K562 (cell line): ENCODE results near the gene KCNJ9. TPM values are rescaled to one million over a fixed set of nuclear protein-coding genes. Genes with fewer than 3 reads are reported as not detected.

Source experiments
- ATAC-seq: fragments of 200-7000 bp; cut with Tn5 transposase; 3 replicates; pipeline ENCODE4 v1.9.1; 2020; ENCODE audit warnings: moderate library complexity
- BruUV-seq: library from RNA; stranded (reverse); fragments of 400-500 nt; replicated peaks from 2 replicates; lab custom pipeline; 2021; lab: Mats Ljungman, UMichigan
- CTCF ChIA-PET: fragments of 300-600 bp; formaldehyde crosslinking; extraction: SDS; loops from one replicate; lab custom pipeline; 2021; ENCODE audit warnings: low intra/inter-chr PET ratio; lab: Yijun Ruan, JAX
- POLR2A ChIA-PET: fragments of 300-600, 350-650 bp; sonication (Branson Sonifier 250); formaldehyde crosslinking; extraction: SDS; loops from one replicate; lab custom pipeline; 2021; ENCODE audit warnings: antibody characterized with exemption, inconsistent platforms; lab: Yijun Ruan, JAX
- DNase-seq, 4 experiments: peaks; one replicate each; pipeline versions ENCODE4 v3.0.0 to v3.0.0-alpha.2; 2011 to 2018; ENCODE audit warnings: low spot score in 3 of 4, mixed read lengths in 3 of 4; ENCODE audit errors: extremely low read depth in 1 of 4
- FAIRE-seq: peaks from 2 replicates; lab custom pipeline; 2011; peaks lifted over from hg19 to GRCh38; lab: Jason Lieb, UNC
- H2AFZ ChIP-seq: 2 replicates; pipeline ENCODE4 v1.6.0; 2011; ENCODE audit warnings: low read depth, low read length, control low read depth, inconsistent platforms
- H3K27ac ChIP-seq: fragments of 200-600 bp; 3 replicates; pipeline ENCODE4 v1.8.0; 2011; ENCODE audit warnings: low read depth, mild to moderate bottlenecking, control low read depth, inconsistent platforms, low read length, moderate library complexity, mixed read lengths; ENCODE audit errors: extremely low read depth
- H3K27me3 ChIP-seq, 2 experiments: fragments of 300-600 bp in 1 of 2; 2 replicates in 1 of 2; 3 replicates in 1 of 2; pipeline versions ENCODE4 v1.6.0 to v1.8.0; 2011; ENCODE audit warnings: inconsistent platforms in 2 of 2, low read length in 2 of 2, mild to moderate bottlenecking in 1 of 2, mixed read lengths in 1 of 2, moderate library complexity in 1 of 2; ENCODE audit not compliant: control insufficient read depth in 2 of 2, insufficient read depth in 2 of 2
- H3K36me3 ChIP-seq: fragments of 300-600 bp; 3 replicates; pipeline ENCODE4 v1.8.0; 2011; ENCODE audit warnings: mild to moderate bottlenecking, low read length, inconsistent platforms; ENCODE audit not compliant: control insufficient read depth, insufficient read depth
- H3K4me1 ChIP-seq, 2 experiments: fragments of 200-600 bp in 1 of 2; replicated peaks in 1 of 2; 2 replicates in 1 of 2; 3 replicates in 1 of 2; pipeline versions ENCODE4 v1.5.1 to v1.8.0; 2011; ENCODE audit warnings: inconsistent platforms in 2 of 2, low read length in 2 of 2, mild to moderate bottlenecking in 1 of 2, mixed read lengths in 1 of 2, moderate library complexity in 1 of 2; ENCODE audit not compliant: control insufficient read depth in 2 of 2, insufficient read depth in 2 of 2
- H3K4me2 ChIP-seq: 2 replicates; pipeline ENCODE4 v1.6.1; 2011; ENCODE audit warnings: low read length, control low read depth, inconsistent platforms, mixed read lengths; ENCODE audit not compliant: insufficient read depth
- H3K4me3 ChIP-seq: fragments of 200-600 bp; sonication (generic), shearing (Covaris generic); 2 replicates; pipeline ENCODE4 v1.5.1; 2016; ENCODE audit warnings: control low read depth, inconsistent platforms
- H3K79me2 ChIP-seq: fragments of 200-600 bp; 3 replicates; pipeline ENCODE4 v1.8.0; 2011; ENCODE audit warnings: low read length, inconsistent platforms; ENCODE audit not compliant: control insufficient read depth, insufficient read depth
- H3K9ac ChIP-seq, 2 experiments: 2 replicates each; pipeline versions ENCODE4 v1.6.0 to v1.6.1; 2011; ENCODE audit warnings: low read depth in 2 of 2, low read length in 2 of 2, control low read depth in 1 of 2, inconsistent platforms in 1 of 2, mild to moderate bottlenecking in 1 of 2, mixed read lengths in 1 of 2; ENCODE audit not compliant: insufficient read depth in 1 of 2
- H3K9me1 ChIP-seq: one replicate; pipeline ENCODE4 v1.6.0; 2011; ENCODE audit warnings: inconsistent platforms, mild to moderate bottlenecking, low read length, moderate library complexity; ENCODE audit not compliant: control insufficient read depth, insufficient read depth
- H3K9me3 ChIP-seq: replicated peaks from 2 replicates; pipeline ENCODE4 v1.5.1; 2011; ENCODE audit warnings: low read depth, low read length, inconsistent platforms; ENCODE audit not compliant: control insufficient read depth, insufficient read depth
- H4K20me1 ChIP-seq: replicated peaks from 2 replicates; pipeline ENCODE4 v1.6.1; 2011; ENCODE audit warnings: low read length, inconsistent platforms, mixed read lengths; ENCODE audit not compliant: control insufficient read depth, insufficient read depth
- ARID3A ChIP-seq: IDR thresholded peaks from 2 replicates; pipeline ENCODE4 v1.6.1; 2012; ENCODE audit warnings: low read depth, low read length, improper control_type of control experiment, borderline replicate concordance
- CBFA2T3 ChIP-seq: fragments of 450-650 bp; IDR thresholded peaks from 2 replicates; pipeline ENCODE4 v1.6.1; 2017
- GTF2E2 ChIP-seq: fragments of 200-800 bp; sonication (Bioruptor generic); IDR thresholded peaks from 2 replicates; pipeline ENCODE4 v1.6.1; 2016; ENCODE audit warnings: missing genetic modification characterization, missing compliant biosample characterization
- HMGXB4 ChIP-seq: sonication (generic); formaldehyde crosslinking; IDR thresholded peaks from 2 replicates; pipeline ENCODE4 v1.8.1; 2023; ENCODE audit warnings: mild to moderate bottlenecking, missing genetic modification reagents
- HNRNPK ChIP-seq: fragments of 200-400 bp; formaldehyde crosslinking; IDR thresholded peaks from one replicate; pipeline ENCODE4 v1.6.1; 2018; ENCODE audit warnings: mild to moderate bottlenecking, low read depth, low read length; ENCODE audit not compliant: poor library complexity, severe bottlenecking
- KDM5B ChIP-seq: fragments of 200-600 bp; sonication (generic); IDR thresholded peaks from 2 replicates; pipeline ENCODE4 v1.6.1; 2012; ENCODE audit warnings: low read depth, mild to moderate bottlenecking, moderate library complexity, low read length, control low read depth, inconsistent platforms; ENCODE audit not compliant: insufficient replicate concordance
- KLF13 ChIP-seq: fragments of 450-650 bp; IDR thresholded peaks from 2 replicates; pipeline ENCODE4 v1.6.1; 2016; ENCODE audit warnings: missing genetic modification characterization, low read depth, mild to moderate bottlenecking, missing compliant biosample characterization, moderate library complexity, borderline replicate concordance
- L3MBTL2 ChIP-seq: fragments of 450-650 bp; IDR thresholded peaks from 2 replicates; pipeline ENCODE4 v1.6.1; 2016; ENCODE audit warnings: mild to moderate bottlenecking, moderate library complexity
- MCM5 ChIP-seq: fragments of 450-650 bp; IDR thresholded peaks from 2 replicates; pipeline ENCODE4 v1.6.1; 2016; ENCODE audit warnings: low read depth
- MXI1 ChIP-seq: IDR thresholded peaks from 2 replicates; pipeline ENCODE4 v1.6.1; 2011; ENCODE audit warnings: low read depth, mild to moderate bottlenecking, improper control_type of control experiment, low read length
- NR1H2 ChIP-seq: sonication (generic); formaldehyde crosslinking; IDR thresholded peaks from 2 replicates; pipeline ENCODE4 v1.4.0; 2020; ENCODE audit warnings: mild to moderate bottlenecking, missing genetic modification reagents
- PCBP2 ChIP-seq: fragments of 200-400 bp; formaldehyde crosslinking; IDR thresholded peaks from 2 replicates; pipeline ENCODE4 v1.6.1; 2018; ENCODE audit warnings: low read length, low read depth, mild to moderate bottlenecking, moderate library complexity; ENCODE audit not compliant: poor library complexity, severe bottlenecking
- TBL1XR1 ChIP-seq, 2 experiments: IDR thresholded peaks; 2 replicates each; pipeline ENCODE4 v1.6.1; 2012; ENCODE audit warnings: improper control_type of control experiment in 2 of 2, low read length in 2 of 2, mild to moderate bottlenecking in 1 of 2
- TRIM28 ChIP-seq: fragments of 450-650 bp; IDR thresholded peaks from 2 replicates; pipeline ENCODE4 v1.6.1; 2017
- ZNF263 ChIP-seq: sonication (generic); formaldehyde crosslinking; IDR thresholded peaks from 2 replicates; pipeline ENCODE4 v1.8.0; 2022; ENCODE audit warnings: mild to moderate bottlenecking, missing genetic modification reagents, borderline replicate concordance
- WGBS: fragments of 100-300 bp; shearing (Covaris generic); methylation state at CpG from one replicate; pipeline ENCODE4 v1.1.6; 2016; ENCODE audit warnings: low coverage, mixed read lengths; ENCODE audit not compliant: insufficient coverage; ENCODE audit errors: missing lambda C conversion rate; 5-methylcytosine and 5-hydroxymethylcytosine counted together
- in situ Hi-C: fragments of 300-500 bp; cut with MboI; formaldehyde crosslinking; loops from 4 replicates; pipeline ENCODE4 v1.15.0; 2018; ENCODE audit warnings: inconsistent platforms, mixed read lengths
- intact Hi-C: fragments of 100-400 bp; cut with micrococcal nuclease; formaldehyde crosslinking; loops from 2 replicates; pipeline ENCODE4 v1.14.2; 2022
- polyA plus RNA-seq, 8 experiments: library from polyadenylated mRNA; depleted of rRNA in 4 of 8; stranded (reverse) in 5 of 8; unstranded in 3 of 8; fragments of >200 nt; fragmentation: Nextera tagmentation in 2 of 8; fragmentation: Illumina TruSeq in 1 of 8; extraction: Ambion mirVana in 2 of 8; extraction: Trizol in 1 of 8; gene quantifications; 2 replicates each; pipeline versions ENCODE4 v1.2.1 to v1.2.3, GENCODE V29; 2011 to 2014; ENCODE audit warnings: inconsistent platforms in 1 of 8, missing spikeins in 1 of 8
- total RNA-seq, 7 experiments: library from RNA; depleted of rRNA in 6 of 7; stranded (reverse); fragments of >200 nt in 6 of 7; fragmentation: Illumina TruSeq in 2 of 7; extraction: Trizol in 2 of 7; gene quantifications; 2 replicates each; pipeline versions ENCODE4 v1.2.1 to v1.2.3, GENCODE V29; 2011 to 2021; ENCODE audit warnings: low replicate concordance in 1 of 7
- TF ChIP-seq, protein P1 (sequence below), 2 experiments: fragments of 450-650 bp in 1 of 2; sonication (generic) in 1 of 2; formaldehyde crosslinking; conservative IDR thresholded peaks; 2 replicates each; pipeline versions ENCODE4 v1.4.0 to v1.8.1; 2020 to 2022; ENCODE audit warnings: mild to moderate bottlenecking in 1 of 2, missing genetic modification reagents in 1 of 2

KCNJ9 gene
- total and polyA plus RNA-seq, 9 of the 15 experiments (the other 6 are each of a cell fraction or from before 2014, with no cell fraction given) = not detected

DNA sequence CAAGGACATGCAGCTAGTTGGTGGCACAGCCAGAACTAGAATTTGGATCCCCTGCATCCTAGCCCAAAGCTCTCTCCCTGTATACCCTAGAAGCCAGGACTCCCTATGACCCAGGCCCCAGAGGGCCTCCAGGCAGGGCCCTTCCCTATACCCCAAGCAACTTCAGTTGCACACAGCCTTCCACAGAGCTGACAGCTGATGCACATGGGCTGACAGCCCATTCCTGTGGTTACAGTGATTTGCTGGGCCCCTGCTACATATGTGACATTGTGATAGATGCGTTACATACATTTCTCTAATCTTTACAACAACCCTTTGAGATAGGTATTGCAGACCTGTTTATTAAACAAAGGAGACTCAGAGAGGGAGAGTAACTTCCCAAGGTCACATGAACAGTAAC lies 40.0 kb downstream of the KCNJ9 start:
- Histone ChIP-seq H3K36me3 (no peaks in the 10 kb centered on the region), H3K9me1 (no peaks in the 10 kb centered on the region), H3K27ac (no peak overlapping the region), H4K20me1 (no peaks in the 10 kb centered on the region), H3K27me3 (peaks cover 14 to 48% of the 10 kb centered on the region in 2 experiments; a peak in 4 of 5 replicates), H3K4me2 (no peak overlapping the region), H3K4me3 (no peak overlapping the region), H3K9ac (no peak overlapping the region), H3K79me2 (no peaks in the 10 kb centered on the region), H3K9me3 (no peaks in the 10 kb centered on the region), H2AFZ (no peak overlapping the region), H3K4me1 (no peaks in the 10 kb centered on the region; a peak in 1 of 5 replicates)
- FAIRE-seq (no peak), ATAC-seq (no peak), DNase-seq (no peak)
- BruUV-seq = no TSS peak
- ChIA-PET CTCF (no interaction called here), POLR2A (interaction anchor here (1.2 kb wide), 1 partner anchor 17 kb away, joined by 3 read pairs; no protein-coding TSS in a partner anchor)
- in situ Hi-C loops (no loop called here), intact Hi-C loops (no loop called here)
- WGBS = 6% methylated on average over 1 of the region's 1 CpG
- TF ChIP-seq TRIM28 (no peak), MXI1 (no peak), CBFA2T3 (no peak), MCM5 (no peak), TBL1XR1 (IDR thresholded peaks at IDR 0.05; ENCODE audit: low read length in 2 of 2) (no peak), KLF13 (no peak), PCBP2 (no peak), ZNF263 (CRISPR knock-in tag) (no peak), ARID3A (no peak), L3MBTL2 (no peak), GTF2E2 (tag) (no peak), KDM5B (no peak), NR1H2 (CRISPR knock-in tag) (no peak), HMGXB4 (CRISPR knock-in tag) (no peak), HNRNPK (no peak)
- TF ChIP-seq, protein P1, sequence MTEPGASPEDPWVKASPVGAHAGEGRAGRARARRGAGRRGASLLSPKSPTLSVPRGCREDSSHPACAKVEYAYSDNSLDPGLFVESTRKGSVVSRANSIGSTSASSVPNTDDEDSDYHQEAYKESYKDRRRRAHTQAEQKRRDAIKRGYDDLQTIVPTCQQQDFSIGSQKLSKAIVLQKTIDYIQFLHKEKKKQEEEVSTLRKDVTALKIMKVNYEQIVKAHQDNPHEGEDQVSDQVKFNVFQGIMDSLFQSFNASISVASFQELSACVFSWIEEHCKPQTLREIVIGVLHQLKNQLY (CRISPR knock-in tag; conservative IDR thresholded peaks at IDR 0.05) = no peak
